Testis (tissue), 2 donors: ENCODE measurements around the gene MED12L.

Experiments used
- CTCF ChIP-seq, 3 experiments: fragments of 450-650 bp in 2 of 3; fragments of 200-600 bp in 1 of 3; sonication (generic) in 1 of 3; IDR thresholded peaks; one replicate each; pipeline ENCODE4 v1.5.1; 2016 to 2019; ENCODE audit warnings: antibody characterized with exemption in 3 of 3, mild to moderate bottlenecking in 2 of 3, moderate library complexity in 1 of 3
- POLR2A ChIP-seq: fragments of 450-650 bp; IDR thresholded peaks from one replicate; pipeline ENCODE4 v1.6.1; 2017; ENCODE audit warnings: antibody characterized with exemption, mild to moderate bottlenecking, moderate library complexity

- TF ChIP-seq CTCF (IDR thresholded peaks at IDR 0.05) = no peak
- TF ChIP-seq POLR2A = no peak
These were observed 117.6 kb downstream of the MED12L start, which contains the start of gene GPR171 for GRCh38 chr3:151203051-151203420.
